Panc1 (cell line): Measurements from ENCODE around the gene TJP1. TPM values are rescaled to one million over a fixed set of nuclear protein-coding genes. Genes with fewer than 3 reads are reported as not detected.
"Not testable (repeated sequence)": the region's sequence is repeated elsewhere in the genome, so short reads cannot be mapped to it uniquely, and the experiment has no call there.

Source experiments
- ATAC-seq: fragments of 200-7000 bp; cut with Tn5 transposase; 2 replicates; pipeline ENCODE4 v1.9.1; 2020; ENCODE audit warnings: mild to moderate bottlenecking, moderate library complexity
- BruUV-seq: library from RNA; stranded (reverse); fragments of 400-500 nt; replicated peaks from 2 replicates; lab custom pipeline; 2021; lab: Mats Ljungman, UMichigan
- CTCF ChIA-PET: fragments of 300-600 bp; sonication (Branson Sonifier 250); formaldehyde crosslinking; loops from one replicate; lab custom pipeline; 2022; ENCODE audit warnings: antibody characterized with exemption; lab: Charles Lee
- POLR2A ChIA-PET: fragments of 300-600 bp; sonication (Branson Sonifier 250); formaldehyde crosslinking; loops from one replicate; lab custom pipeline; 2022; ENCODE audit warnings: antibody characterized with exemption; lab: Charles Lee
- DNase-seq: peaks from one replicate; pipeline ENCODE4 v3.0.0-alpha.2; 2010; ENCODE audit warnings: low read depth, low spot score
- H3K27ac ChIP-seq: 2 replicates; pipeline ENCODE4 v1.5.1; 2011; ENCODE audit warnings: mild to moderate bottlenecking, low read length, inconsistent platforms
- H3K27me3 ChIP-seq: fragments of 200-500 bp; sonication (Bioruptor generic); 2 replicates; pipeline ENCODE4 v1.6.0; 2014; ENCODE audit warnings: low read length, inconsistent platforms; ENCODE audit not compliant: control insufficient read depth, insufficient read depth
- H3K36me3 ChIP-seq: fragments of 200-500 bp; sonication (Bioruptor generic); 2 replicates; pipeline ENCODE4 v1.5.1; 2014; ENCODE audit warnings: inconsistent platforms, mild to moderate bottlenecking, low read length, moderate library complexity; ENCODE audit not compliant: control insufficient read depth, insufficient read depth
- H3K4me1 ChIP-seq: 2 replicates; pipeline ENCODE4 v1.5.1; 2011; ENCODE audit warnings: inconsistent platforms, mild to moderate bottlenecking, low read length, moderate library complexity; ENCODE audit not compliant: control insufficient read depth, insufficient read depth
- H3K4me3 ChIP-seq, 2 experiments: 2 replicates each; pipeline ENCODE4 v1.5.1; 2011 to 2012; ENCODE audit warnings: low read depth in 2 of 2, low read length in 2 of 2, mild to moderate bottlenecking in 2 of 2, inconsistent platforms in 1 of 2, moderate library complexity in 1 of 2
- H3K9me3 ChIP-seq: fragments of 200-500 bp; sonication (Bioruptor generic); 2 replicates; pipeline ENCODE4 v1.5.1; 2014; ENCODE audit warnings: low read depth, mild to moderate bottlenecking, inconsistent platforms, low read length, moderate library complexity; ENCODE audit not compliant: control insufficient read depth, insufficient read depth
- CTCF ChIP-seq: fragments of 450-650 bp; IDR thresholded peaks from 2 replicates; pipeline ENCODE4 v1.5.1; 2017; ENCODE audit warnings: mild to moderate bottlenecking
- POLR2AphosphoS5 ChIP-seq: IDR thresholded peaks from 2 replicates; pipeline ENCODE4 v1.6.1; 2012; ENCODE audit warnings: mild to moderate bottlenecking, low read depth, low read length, moderate library complexity
- REST ChIP-seq, 2 experiments: IDR thresholded peaks; 2 replicates each; pipeline ENCODE4 v1.6.1; 2011 to 2012; ENCODE audit warnings: low read depth in 2 of 2, control low read depth in 1 of 2, low read length in 1 of 2, mild to moderate bottlenecking in 1 of 2, moderate library complexity in 1 of 2; ENCODE audit not compliant: insufficient read depth in 1 of 2
- SIN3A ChIP-seq: IDR thresholded peaks from 2 replicates; pipeline ENCODE4 v1.6.1; 2012; ENCODE audit warnings: low read depth, mild to moderate bottlenecking, low read length, moderate library complexity, borderline replicate concordance; ENCODE audit not compliant: insufficient read depth
- TCF7L2 ChIP-seq: IDR thresholded peaks from 2 replicates; pipeline ENCODE4 v1.6.1; 2011; ENCODE audit warnings: mild to moderate bottlenecking, low read depth, low read length, inconsistent platforms
- in situ Hi-C: cut with HindIII; loops from 2 replicates; pipeline ENCODE4 v1.10.0; 2016; ENCODE audit warnings: low sequenced_read_pairs, low pct_unique_long_range_greater_than_20kb
- intact Hi-C: fragments of 100-400 bp; cut with micrococcal nuclease; formaldehyde crosslinking; loops from one replicate; pipeline ENCODE4 v1.10.0; 2022; ENCODE audit not compliant: unreplicated experiment
- total RNA-seq: library from RNA; stranded (reverse); gene quantifications from one replicate; pipeline ENCODE4 v1.2.1, GENCODE V29; 2021; ENCODE audit not compliant: unreplicated experiment

Gene TJP1
- total RNA-seq, 1 experiment from 2014 or later, result 79.1 TPM

DNA sequence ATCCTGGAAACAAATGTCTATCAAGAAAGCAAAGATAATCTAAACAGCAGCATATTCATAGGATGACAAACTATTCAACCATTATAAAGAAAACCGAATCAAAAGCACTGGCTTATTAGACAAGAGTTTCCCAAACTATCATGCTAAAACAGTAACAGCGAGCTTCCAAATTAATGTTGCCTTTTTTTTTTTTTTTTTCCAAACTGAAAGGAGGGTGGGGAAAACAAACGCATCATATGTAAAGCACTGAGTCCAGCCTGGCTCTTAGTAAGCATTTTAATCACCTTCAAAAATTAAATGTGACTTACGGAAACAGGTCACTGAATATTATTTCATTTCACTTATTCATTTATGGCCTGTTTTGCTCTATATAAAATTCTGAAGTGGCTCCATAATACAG is 2.3 kb downstream of the TJP1 start:
- intact Hi-C loops, result no loop called here
- ATAC-seq (no peak), DNase-seq (no peak)
- ChIA-PET POLR2A (interaction anchor here (0.7 kb wide), 1 partner anchor 81 kb away, joined by 9 read pairs; no protein-coding TSS in a partner anchor), CTCF (interaction anchor here (0.6 kb wide), 1 partner anchor 42 kb away, joined by 5 read pairs; no protein-coding TSS in a partner anchor)
- Histone ChIP-seq H3K27me3 (no peaks in the 10 kb centered on the region), H3K36me3 (no peaks in the 10 kb centered on the region; the same call in 1 of the 2 replicates), H3K4me1 (peaks cover 36% of the 10 kb centered on the region), H3K27ac (peak overlapping the region; percentile 82), H3K9me3 (no peaks in the 10 kb centered on the region), H3K4me3 (peak overlapping the region; percentile 82 to 86; a peak in 3 of 4 replicates)
- in situ Hi-C loops, result no loop called here
- no peak for TF ChIP-seq SIN3A
- no peak for TF ChIP-seq POLR2AphosphoS5
- TF ChIP-seq TCF7L2, result no peak
- TF ChIP-seq REST (IDR thresholded peaks at IDR 0.05; ENCODE audit: insufficient read depth in 1 of 2, low read depth in 2 of 2, low read length in 1 of 2), result no peak
- TF ChIP-seq CTCF, result no peak
- no TSS peak for BruUV-seq

- Histone ChIP-seq H3K4me3 (no peak overlapping the region), H3K27me3 (no peaks in the 10 kb centered on the region), H3K9me3 (no peaks in the 10 kb centered on the region), H3K4me1 (peaks cover 51% of the 10 kb centered on the region), H3K27ac (no peak overlapping the region), H3K36me3 (no peaks in the 10 kb centered on the region; the same call in 1 of the 2 replicates)
- in situ Hi-C loops (no loop called here), intact Hi-C loops (no loop called here)
- no TSS peak for BruUV-seq
- TF ChIP-seq REST (IDR thresholded peaks at IDR 0.05; ENCODE audit: insufficient read depth in 1 of 2, low read depth in 2 of 2, low read length in 1 of 2), result no peak
- TF ChIP-seq TCF7L2, result no peak
- no peak for TF ChIP-seq POLR2AphosphoS5
- TF ChIP-seq SIN3A, result no peak
- no peak for TF ChIP-seq CTCF
- ChIA-PET POLR2A (no interaction called here), CTCF (no interaction called here)
- no peak for DNase-seq
- no peak for ATAC-seq
These were observed 4.1 kb downstream of the TJP1 start for GRCh38 chr15:29818141-29818540.

DNA sequence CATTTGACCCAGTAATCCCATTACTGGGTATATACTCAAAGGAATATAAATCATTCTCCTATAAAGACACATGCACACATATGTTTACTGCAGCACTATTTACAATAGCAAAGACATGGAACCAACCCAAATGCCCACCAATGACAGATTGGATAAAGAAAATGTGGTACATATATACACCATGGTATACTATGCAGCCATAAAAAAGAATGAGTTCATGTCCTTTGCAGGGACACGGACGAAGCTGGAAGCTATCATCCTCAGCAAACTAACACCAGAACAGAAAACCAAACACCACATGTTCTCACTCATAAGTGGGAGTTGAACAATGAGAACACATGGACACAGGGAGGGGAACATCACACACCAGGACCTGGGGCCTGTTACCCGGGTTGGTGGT is 4.8 kb downstream of the TJP1 start:
- DNase-seq, H3K36me3 ChIP-seq, H3K27ac ChIP-seq, in situ Hi-C loops, intact Hi-C loops, CTCF ChIA-PET, POLR2A ChIA-PET, H3K9me3 ChIP-seq, ATAC-seq, H3K4me3 ChIP-seq, H3K27me3 ChIP-seq, BruUV-seq: not testable (repeated sequence)
- peaks cover 54% of the 10 kb centered on the region for H3K4me1 ChIP-seq
